ENCODE results near the gene NUFIP1. TPM values are rescaled to one million over a fixed set of nuclear protein-coding genes. Genes with fewer than 3 reads are reported as not detected.

Gene NUFIP1
- total and polyA plus RNA-seq, 7 experiments from 2014 or later: 3.7 to 6.6 (median 5.3) TPM

GRCh38 chr13:44971656-44972595 is 17.3 kb downstream of the NUFIP1 start:
- no peak overlapping the region for H3K27ac Mint-ChIP-seq
- H3K36me3 Mint-ChIP-seq: peaks cover 0 to 18% (median 6%) of the 10 kb centered on the region in 5 donors
- H3K27me3 Mint-ChIP-seq: no peaks in the 10 kb centered on the region
- intact Hi-C loops (cut with micrococcal nuclease): loop anchor here (1.0 to 5.0 kb wide), 3 partner anchors 337 to 1065 kb away; partner anchors contain the start of gene TSC22D1 (in 1 of the 2)
- Histone ChIP-seq H3K27ac (ENCODE audit: low read depth, low read length) (no peak overlapping the region), H3K9me3 (ENCODE audit: control insufficient read depth in 2 of 3, low read length in 3 of 3) (no peaks in the 10 kb centered on the region), H3K4me3 (ENCODE audit: low read length) (no peak overlapping the region), H3K27me3 (ENCODE audit: control insufficient read depth in 2 of 2, insufficient read depth in 2 of 2, low read length in 2 of 2) (no peaks in the 10 kb centered on the region), H3K36me3 (ENCODE audit: control insufficient read depth in 2 of 3, insufficient read depth in 3 of 3, low read length in 3 of 3) (peaks cover 0 to 14% (median 0%) of the 10 kb centered on the region in 3 experiments), H3K4me1 (ENCODE audit: control insufficient read depth in 2 of 2, insufficient read depth in 2 of 2, low read length in 2 of 2) (no peaks in the 10 kb centered on the region)
- ATAC-seq (no peak), DNase-seq (no peak)
- no peaks in the 10 kb centered on the region for H3K9me3 Mint-ChIP-seq
- ChIA-PET POLR2A (no interaction called here), CTCF (interaction anchor here (0.5 to 4.0 kb wide), 2 partner anchors 53 to 488 kb away, joined by 3 to 35 read pairs; no protein-coding TSS in a partner anchor)
- no peaks in the 10 kb centered on the region for H3K4me1 Mint-ChIP-seq
- H3K4me3 Mint-ChIP-seq: no peak overlapping the region

GRCh38 chr13:44969551-44970484 is 19.5 kb downstream of the NUFIP1 start:
- Histone ChIP-seq H3K27me3 (ENCODE audit: control insufficient read depth in 2 of 2, insufficient read depth in 2 of 2, low read length in 2 of 2) (no peaks in the 10 kb centered on the region), H3K27ac (ENCODE audit: low read depth, low read length) (no peak overlapping the region), H3K4me1 (ENCODE audit: control insufficient read depth in 2 of 2, insufficient read depth in 2 of 2, low read length in 2 of 2) (no peaks in the 10 kb centered on the region), H3K4me3 (ENCODE audit: low read length) (no peak overlapping the region), H3K36me3 (ENCODE audit: control insufficient read depth in 2 of 3, insufficient read depth in 3 of 3, low read length in 3 of 3) (peaks cover 0 to 20% (median 0%) of the 10 kb centered on the region in 3 experiments), H3K9me3 (ENCODE audit: control insufficient read depth in 2 of 3, low read length in 3 of 3) (no peaks in the 10 kb centered on the region)
- POLR2A ChIA-PET: no interaction called here
- Mint-ChIP-seq H3K4me3 (no peak overlapping the region), H3K9me3 (peaks cover 0 to 3% (median 0%) of the 10 kb centered on the region in 11 donors), H3K4me1 (no peaks in the 10 kb centered on the region), H3K27me3 (no peaks in the 10 kb centered on the region), H3K36me3 (peaks cover 0 to 26% (median 15%) of the 10 kb centered on the region in 5 donors), H3K27ac (no peak overlapping the region)
- intact Hi-C loops (cut with micrococcal nuclease): loop anchor here (1.0 to 5.0 kb wide), 5 partner anchors 52 to 1065 kb away; partner anchors contain the start of gene TSC22D1 (in 1 of the 2)
- ATAC-seq (peak; percentile 51), DNase-seq (peak in 5 of 9 donors; percentile 13 to 27 (median 18))
- CTCF ChIA-PET: interaction anchor here (0.6 to 4.0 kb wide), 5 partner anchors 134 to 1062 kb away, joined by 3 to 35 read pairs (median 3); no protein-coding TSS in a partner anchor

DNA sequence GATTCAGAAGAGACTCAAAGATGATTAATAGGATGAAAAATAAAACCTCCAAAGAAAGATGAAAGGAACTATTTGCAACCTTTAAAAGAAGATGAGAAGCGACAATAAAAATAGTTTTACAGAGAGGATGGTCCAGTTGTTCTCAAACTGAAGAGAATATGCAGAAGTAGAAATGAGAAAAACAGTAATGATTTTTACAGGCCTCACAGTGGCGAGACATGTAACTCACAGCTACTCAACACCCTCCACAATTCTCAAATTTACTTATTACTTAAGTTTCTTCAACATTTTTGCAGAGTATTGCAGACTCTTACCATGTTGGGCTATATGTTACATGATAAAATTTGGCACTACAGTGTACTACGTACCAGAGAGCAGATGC is 20.8 kb downstream of the NUFIP1 start:
- no peak overlapping the region for H3K4me3 Mint-ChIP-seq
- ChIA-PET POLR2A (no interaction called here), CTCF (interaction anchor here (4.0 kb wide), 1 partner anchor 485 kb away, joined by 35 read pairs; no protein-coding TSS in a partner anchor)
- Histone ChIP-seq H3K9me3 (ENCODE audit: control insufficient read depth in 2 of 3, low read length in 3 of 3) (no peaks in the 10 kb centered on the region), H3K36me3 (ENCODE audit: control insufficient read depth in 2 of 3, insufficient read depth in 3 of 3, low read length in 3 of 3) (peaks cover 0 to 23% (median 0%) of the 10 kb centered on the region in 3 experiments), H3K4me1 (ENCODE audit: control insufficient read depth in 2 of 2, insufficient read depth in 2 of 2, low read length in 2 of 2) (no peaks in the 10 kb centered on the region), H3K27me3 (ENCODE audit: control insufficient read depth in 2 of 2, insufficient read depth in 2 of 2, low read length in 2 of 2) (no peaks in the 10 kb centered on the region), H3K4me3 (ENCODE audit: low read length) (no peak overlapping the region), H3K27ac (ENCODE audit: low read depth, low read length) (no peak overlapping the region)
- no peaks in the 10 kb centered on the region for H3K4me1 Mint-ChIP-seq
- ATAC-seq (no peak), DNase-seq (no peak)
- intact Hi-C loops (cut with micrococcal nuclease): no loop called here
- H3K36me3 Mint-ChIP-seq: peaks cover 5 to 40% (median 29%) of the 10 kb centered on the region in 5 donors
- H3K9me3 Mint-ChIP-seq: peaks cover 0 to 3% (median 0%) of the 10 kb centered on the region in 11 donors
- H3K27ac Mint-ChIP-seq: peak overlapping the region in 1 of 9 donors; percentile 6
- no peaks in the 10 kb centered on the region for H3K27me3 Mint-ChIP-seq

- ATAC-seq: no peak
- Histone ChIP-seq H3K27ac (ENCODE audit: low read depth, low read length) (no peak overlapping the region), H3K9me3 (ENCODE audit: control insufficient read depth in 2 of 3, low read length in 3 of 3) (no peaks in the 10 kb centered on the region), H3K4me3 (ENCODE audit: low read length) (no peak overlapping the region), H3K36me3 (ENCODE audit: control insufficient read depth in 2 of 3, insufficient read depth in 3 of 3, low read length in 3 of 3) (peaks cover 0 to 24% (median 4%) of the 10 kb centered on the region in 3 experiments), H3K4me1 (ENCODE audit: control insufficient read depth in 2 of 2, insufficient read depth in 2 of 2, low read length in 2 of 2) (no peaks in the 10 kb centered on the region), H3K27me3 (ENCODE audit: control insufficient read depth in 2 of 2, insufficient read depth in 2 of 2, low read length in 2 of 2) (no peaks in the 10 kb centered on the region)
- H3K36me3 Mint-ChIP-seq: peaks cover 7 to 45% (median 34%) of the 10 kb centered on the region in 5 donors
- intact Hi-C loops (cut with micrococcal nuclease): no loop called here
- no peak for DNase-seq
- POLR2A ChIA-PET: no interaction called here
- H3K4me1 Mint-ChIP-seq: no peaks in the 10 kb centered on the region
- CTCF ChIA-PET: interaction anchor here (0.5 to 4.0 kb wide), 3 partner anchors 302 to 1839 kb away, joined by 3 to 35 read pairs (median 3); no protein-coding TSS in a partner anchor
- no peaks in the 10 kb centered on the region for H3K27me3 Mint-ChIP-seq
- no peak overlapping the region for H3K4me3 Mint-ChIP-seq
- H3K27ac Mint-ChIP-seq: peak overlapping the region in 1 of 9 donors; percentile 6
- H3K9me3 Mint-ChIP-seq: peaks cover 0 to 4% (median 0%) of the 10 kb centered on the region in 11 donors
These were observed 21.4 kb downstream of the NUFIP1 start for GRCh38 chr13:44967704-44968433.

GRCh38 chr13:44961997-44962396 is 27.3 kb downstream of the NUFIP1 start:
- intact Hi-C loops (cut with micrococcal nuclease): no loop called here
- CTCF ChIA-PET: no interaction called here
- H3K27ac Mint-ChIP-seq: no peak overlapping the region

More at GRCh38 chr13:44961997-44962396, 27.3 kb downstream of the NUFIP1 start:
- Mint-ChIP-seq H3K9me3 (peaks cover 0 to 16% (median 6%) of the 10 kb centered on the region in 11 donors), H3K27me3 (no peaks in the 10 kb centered on the region), H3K4me3 (no peak overlapping the region), H3K4me1 (peaks cover 0 to 1% (median 0%) of the 10 kb centered on the region in 7 donors), H3K36me3 (peaks cover 18 to 64% (median 53%) of the 10 kb centered on the region in 5 donors)
- H3K27me3 ChIP-seq (ENCODE audit: control insufficient read depth in 2 of 2, insufficient read depth in 2 of 2, low read length in 2 of 2): no peaks in the 10 kb centered on the region
- DNase-seq: no peak
- H3K4me3 ChIP-seq (ENCODE audit: low read length): no peak overlapping the region
- no peaks in the 10 kb centered on the region for H3K4me1 ChIP-seq (ENCODE audit: control insufficient read depth in 2 of 2, insufficient read depth in 2 of 2, low read length in 2 of 2)
- ATAC-seq: no peak
- H3K36me3 ChIP-seq (ENCODE audit: control insufficient read depth in 2 of 3, insufficient read depth in 3 of 3, low read length in 3 of 3): peaks cover 0 to 44% (median 4%) of the 10 kb centered on the region in 3 experiments
- POLR2A ChIA-PET: no interaction called here
- H3K9me3 ChIP-seq (ENCODE audit: control insufficient read depth in 2 of 3, low read length in 3 of 3): no peaks in the 10 kb centered on the region
- no peak overlapping the region for H3K27ac ChIP-seq (ENCODE audit: low read depth, low read length)
